ENCODE data around the gene PLCL1.

The PLCL1 gene

DNA sequence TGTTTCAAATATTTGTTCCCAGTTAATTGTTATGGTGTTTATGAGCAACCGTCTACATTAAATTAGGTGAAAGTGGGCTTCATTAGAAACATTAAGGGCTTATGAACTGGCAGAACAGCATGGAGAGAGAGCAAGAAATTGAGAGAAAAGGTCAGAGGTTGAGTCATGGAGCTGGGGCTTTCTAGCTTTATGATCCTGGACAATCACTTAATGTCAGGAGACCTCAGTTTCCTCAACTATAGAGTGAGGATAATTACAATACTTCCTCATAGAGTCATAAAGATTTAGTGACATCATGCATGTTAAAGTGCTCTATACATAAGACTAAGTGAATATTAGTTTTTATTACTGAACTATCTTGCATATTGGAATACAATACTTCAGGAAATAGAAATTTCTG lies 83.9 kb downstream of the PLCL1 start:
- DNase-seq (ENCODE audit: low spot score) = no peak

- DNase-seq (ENCODE audit: low spot score) = no peak
These were observed 84.6 kb downstream of the PLCL1 start for GRCh38 chr2:197889041-197889440.

DNA sequence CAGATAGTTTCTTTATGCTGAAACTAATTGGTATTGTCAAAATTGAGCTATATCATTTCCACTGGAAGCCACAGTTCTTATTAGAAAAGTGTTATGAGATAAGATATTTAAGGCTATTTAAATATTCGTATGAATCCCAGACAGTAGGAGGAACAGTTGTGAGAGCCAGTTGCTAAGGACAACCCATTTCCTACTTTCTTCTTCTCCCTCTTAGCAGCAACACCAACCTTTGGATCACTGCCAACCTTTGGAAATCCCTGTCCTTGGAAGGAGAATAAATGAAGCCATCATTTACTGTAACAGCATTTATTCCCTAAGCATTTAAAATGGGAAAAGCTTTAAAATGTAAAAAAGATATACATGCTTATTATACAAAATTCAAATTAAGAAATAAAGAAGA lies 85.8 kb downstream of the PLCL1 start:
- DNase-seq (ENCODE audit: low spot score) = no peak

- DNase-seq (ENCODE audit: low spot score) = no peak
These were observed 87.6 kb downstream of the PLCL1 start for GRCh38 chr2:197891897-197892442.

GRCh38 chr2:197893403-197894177 lies 89.2 kb downstream of the PLCL1 start:
- DNase-seq (ENCODE audit: low spot score) = no peak

GRCh38 chr2:197894751-197895274 lies 90.4 kb downstream of the PLCL1 start:
- DNase-seq (ENCODE audit: low spot score) = no peak

DNA sequence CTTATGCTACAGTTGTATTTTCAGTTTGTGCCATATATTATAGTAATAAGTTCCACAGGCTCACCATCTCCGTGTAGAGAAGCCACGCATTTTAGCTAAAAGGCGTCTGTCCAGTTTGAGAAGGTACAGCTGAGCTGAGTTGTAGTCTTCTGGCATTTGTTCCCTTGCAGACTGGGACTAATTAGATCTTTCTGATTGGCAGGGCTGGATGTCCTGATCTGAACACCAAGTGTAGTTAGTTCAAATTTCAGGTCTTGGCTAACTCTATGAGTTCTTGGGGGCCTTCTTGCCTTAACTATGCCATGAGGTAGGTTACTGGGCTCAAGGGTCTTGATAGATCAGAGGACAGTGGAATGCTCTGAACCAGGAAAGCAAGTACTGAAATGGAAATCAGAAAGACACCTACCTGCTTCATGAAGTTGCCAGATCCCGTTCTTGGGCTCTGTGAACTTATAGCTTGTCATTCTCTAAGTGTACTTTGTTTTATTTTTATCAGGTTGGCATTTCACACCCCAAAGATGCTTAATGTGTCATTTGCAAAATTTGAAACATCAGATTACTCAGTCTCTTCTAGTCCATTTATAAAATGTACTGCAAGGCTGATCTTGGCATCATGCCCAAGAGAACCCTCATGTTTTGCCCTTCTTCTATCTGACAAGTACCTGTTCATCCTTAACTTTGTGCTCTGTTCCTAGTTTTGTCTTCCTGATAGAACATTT lies 93.7 kb downstream of the PLCL1 start:
- no peak for DNase-seq (ENCODE audit: low spot score)

DNA sequence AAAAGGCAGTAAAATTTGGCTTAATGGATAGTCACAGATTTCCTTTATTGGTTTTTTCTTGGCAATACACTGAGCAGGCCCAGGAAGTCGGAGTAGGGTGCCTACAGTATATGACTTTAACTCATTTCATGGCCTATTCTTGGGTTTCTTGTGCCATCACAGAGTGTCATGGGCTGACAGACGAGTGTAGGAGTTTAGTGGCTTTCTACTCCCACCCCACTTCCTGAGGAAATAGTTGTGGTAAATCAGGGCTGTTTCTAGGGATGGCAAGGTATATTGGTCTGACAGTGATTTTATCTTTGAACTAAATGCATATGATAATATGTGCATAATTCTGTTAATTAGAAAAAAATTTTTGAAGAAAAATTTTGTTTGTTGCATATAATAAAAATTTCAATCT lies 100.1 kb downstream of the PLCL1 start:
- no peak for DNase-seq (ENCODE audit: low spot score)

GRCh38 chr2:197908156-197908555 lies 103.8 kb downstream of the PLCL1 start:
- DNase-seq (ENCODE audit: low spot score) = no peak

DNA sequence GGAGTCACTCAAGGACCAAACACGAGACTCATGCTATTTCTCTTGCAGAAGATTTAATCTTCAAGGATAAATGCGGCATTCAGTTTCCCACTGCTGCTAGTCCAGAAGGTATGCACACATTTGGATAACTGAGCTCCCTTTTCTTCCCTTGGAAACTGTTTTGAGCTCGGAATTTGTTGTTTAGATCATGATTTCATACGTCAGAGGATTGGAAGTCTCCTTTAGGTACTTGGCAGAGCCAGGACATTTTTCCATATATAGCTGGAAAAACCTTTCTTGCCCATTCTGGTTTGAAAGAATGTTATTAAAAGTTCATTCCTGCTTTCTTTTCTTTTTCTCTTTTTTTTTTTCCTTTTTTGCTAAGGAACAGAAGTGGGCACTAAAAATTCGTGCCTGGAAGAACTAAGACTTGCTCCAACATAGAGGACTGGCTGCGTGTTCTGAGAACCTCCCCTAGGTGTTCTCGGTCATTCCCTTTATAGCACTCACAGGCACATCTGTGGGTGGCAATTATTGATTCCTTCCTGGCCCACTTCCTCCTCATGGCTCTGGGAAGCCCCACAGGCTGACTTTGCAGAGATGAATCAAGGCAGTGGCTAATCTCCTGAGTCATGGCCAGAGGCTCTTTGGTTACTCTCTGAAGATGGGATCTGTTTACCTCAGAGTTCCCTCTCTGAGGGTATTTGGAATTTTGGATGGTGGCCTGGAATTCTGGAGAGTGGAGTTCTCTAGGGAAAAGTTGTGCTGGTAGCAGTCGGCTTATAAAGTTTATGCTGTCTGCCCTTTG lies 104.8 kb downstream of the PLCL1 start:
- no peak for DNase-seq (ENCODE audit: low spot score)

DNA sequence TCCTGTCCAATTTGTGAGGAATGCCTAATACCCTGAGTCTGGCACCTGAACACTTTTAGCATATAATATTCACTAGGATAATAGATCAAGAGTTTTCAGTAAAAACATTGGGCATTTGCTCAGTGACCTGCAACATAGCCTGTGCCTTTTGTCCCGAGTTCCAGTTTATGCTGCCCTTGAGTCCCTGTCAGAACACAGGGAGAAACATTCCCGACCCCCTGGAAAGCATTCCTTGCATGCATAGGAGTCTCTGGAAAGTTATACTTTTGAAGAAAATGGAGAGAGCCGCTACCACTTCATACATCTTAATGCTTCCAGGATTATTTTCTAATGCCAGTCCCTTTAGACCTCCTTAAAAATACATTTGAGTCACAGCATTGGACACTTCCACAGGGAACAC lies 107.3 kb downstream of the PLCL1 start:
- DNase-seq (ENCODE audit: low spot score) = no peak

DNA sequence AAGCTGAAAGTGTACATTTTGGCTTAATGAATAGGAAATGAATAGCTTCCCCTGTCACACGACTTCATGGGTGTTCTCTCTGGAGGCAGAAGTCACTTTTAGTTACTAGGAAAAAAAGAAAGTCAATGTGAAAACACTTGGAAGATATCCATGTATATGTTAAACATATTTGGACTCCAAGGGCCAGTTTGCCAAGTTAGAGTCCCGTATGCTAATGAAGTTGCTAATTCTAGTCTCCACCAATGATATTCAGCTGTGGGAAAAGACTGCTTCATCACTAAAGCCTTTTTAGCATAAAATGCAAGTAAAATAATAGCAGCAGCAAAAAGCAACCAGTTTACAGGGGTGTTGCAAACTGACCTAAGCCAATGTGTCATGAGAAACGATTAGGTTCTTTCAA lies 108.7 kb downstream of the PLCL1 start:
- DNase-seq (ENCODE audit: low spot score) = no peak

DNA sequence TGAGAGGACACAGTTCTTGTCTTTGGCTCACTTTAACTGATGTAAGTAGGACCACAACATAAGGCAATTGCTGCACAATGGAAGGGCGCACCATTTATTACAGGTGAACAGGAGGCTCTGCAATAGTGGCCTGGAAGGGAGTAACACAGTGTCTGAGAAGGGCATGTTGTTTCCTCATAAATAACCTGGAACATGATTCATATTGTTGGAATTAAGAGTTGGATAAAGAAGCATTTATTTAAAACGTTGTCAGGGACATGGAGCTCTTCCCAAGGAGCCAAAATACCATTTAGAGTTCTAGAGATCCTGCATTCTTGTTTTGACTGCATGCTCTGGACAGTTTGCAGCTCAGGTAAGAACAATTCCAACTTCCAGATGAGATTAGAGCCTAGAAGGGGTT lies 110.4 kb downstream of the PLCL1 start:
- no peak for DNase-seq (ENCODE audit: low spot score)

- no peak for DNase-seq (ENCODE audit: low spot score)
These were observed 111.3 kb downstream of the PLCL1 start for GRCh38 chr2:197915548-197916265.

GRCh38 chr2:197919487-197919886 lies 115.1 kb downstream of the PLCL1 start:
- DNase-seq (ENCODE audit: low spot score) = no peak

- no peak for DNase-seq (ENCODE audit: low spot score)
These were observed 115.7 kb downstream of the PLCL1 start for GRCh38 chr2:197920088-197920487.

DNA sequence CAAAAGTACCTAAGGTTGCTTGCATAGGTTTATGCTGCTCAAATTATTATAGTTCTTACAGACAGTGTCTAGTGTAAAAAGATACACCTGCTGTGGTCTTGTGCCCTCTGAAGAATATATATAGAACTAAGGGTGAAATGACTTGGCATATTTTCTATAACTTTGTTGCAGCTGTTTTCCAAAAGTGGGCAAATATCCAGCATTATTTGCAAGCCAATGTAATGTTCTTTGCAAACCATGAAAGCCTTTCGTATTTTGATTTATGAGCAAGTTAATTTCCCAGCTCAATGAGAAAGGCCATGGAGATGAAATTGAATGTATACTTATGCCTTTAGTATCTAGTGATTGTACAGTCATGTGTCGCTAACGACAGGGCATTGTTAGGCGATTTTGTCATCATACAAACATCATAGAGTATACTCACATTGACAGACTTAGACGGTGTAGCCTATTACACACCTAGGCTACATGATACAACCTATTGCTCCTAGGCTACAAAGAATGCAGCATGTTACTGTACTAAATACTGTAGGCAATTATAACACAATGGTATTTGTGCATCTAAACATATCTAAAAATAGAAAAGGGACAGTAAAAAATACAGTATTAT lies 116.3 kb downstream of the PLCL1 start:
- DNase-seq (ENCODE audit: low spot score) = no peak

DNA sequence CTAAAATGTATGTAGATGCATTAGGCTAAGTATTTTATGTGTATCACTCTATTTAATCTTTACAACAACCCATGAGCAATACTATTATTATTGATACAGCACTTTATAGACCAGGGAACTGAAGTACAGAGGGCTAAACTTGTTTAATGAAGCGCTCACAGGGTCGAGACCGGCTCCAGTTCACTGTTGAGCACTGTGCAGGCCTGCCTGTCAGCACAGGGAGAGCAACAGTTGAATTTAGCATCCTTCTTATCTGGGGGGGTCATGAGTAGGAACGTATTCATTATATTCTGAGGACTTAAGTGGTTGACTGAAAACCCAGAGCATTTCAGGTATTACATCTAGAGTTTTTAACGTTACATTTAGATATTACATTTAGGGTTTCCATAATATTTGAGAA lies 120.1 kb downstream of the PLCL1 start:
- DNase-seq (ENCODE audit: low spot score) = no peak

GRCh38 chr2:197925204-197925603 lies 120.8 kb downstream of the PLCL1 start:
- no peak for DNase-seq (ENCODE audit: low spot score)

DNA sequence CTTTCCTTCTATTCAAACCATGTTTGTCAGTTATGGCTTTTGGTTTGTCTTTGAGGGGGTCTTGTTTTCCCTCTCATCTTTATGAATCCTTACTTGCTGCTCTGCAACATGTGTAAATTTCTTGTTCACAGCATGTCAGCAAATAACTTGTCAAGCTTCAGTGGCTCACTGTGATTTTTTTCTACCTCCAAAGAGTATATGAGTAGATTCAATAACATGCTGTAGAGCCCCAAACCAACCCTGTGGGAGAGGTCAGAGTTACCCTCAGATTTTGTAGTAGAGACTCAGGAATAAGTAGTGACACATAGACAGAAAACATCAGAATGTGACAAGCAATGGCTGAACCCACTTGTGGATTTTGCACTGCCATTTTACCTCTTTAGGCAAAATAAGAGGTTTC lies 121.6 kb downstream of the PLCL1 start:
- DNase-seq (ENCODE audit: low spot score) = no peak

- no peak for DNase-seq (ENCODE audit: low spot score)
These were observed 122.3 kb downstream of the PLCL1 start for GRCh38 chr2:197926673-197927072.

Measured in hematopoietic multipotent progenitor cell treated with erythropoietin and hydrocortisone succinate and interleukin-3 and kit ligand, for 17 days (in vitro differentiated cells).